HepG2 (cell line): ENCODE results near the gene TMEM107. TPM values are rescaled to one million over a fixed set of nuclear protein-coding genes. Genes with fewer than 3 reads are reported as not detected.

Experiments used
- CEBPG ChIP-seq: IDR thresholded peaks from 2 replicates; pipeline ENCODE4 v1.6.1; 2016
- EP300 ChIP-seq, 3 experiments: sonication (generic) in 1 of 3; formaldehyde crosslinking in 1 of 3; IDR thresholded peaks; 2 replicates each; pipeline versions ENCODE4 v1.5.1 to v1.6.1; 2011 to 2020; ENCODE audit warnings: low read depth in 2 of 3, low read length in 2 of 3, borderline replicate concordance in 1 of 3, improper control_type of control experiment in 1 of 3, mild to moderate bottlenecking in 1 of 3, missing genetic modification reagents in 1 of 3, moderate library complexity in 1 of 3
- FLYWCH1 ChIP-seq: sonication (generic); formaldehyde crosslinking; IDR thresholded peaks from 2 replicates; pipeline ENCODE4 v1.8.1; 2023; ENCODE audit warnings: mild to moderate bottlenecking, missing genetic modification reagents
- FOXO1 ChIP-seq: sonication (generic); formaldehyde crosslinking; IDR thresholded peaks from 2 replicates; pipeline ENCODE4 v1.4.0; 2020; ENCODE audit warnings: missing genetic modification reagents
- GATAD1 ChIP-seq: IDR thresholded peaks from 2 replicates; pipeline ENCODE4 v1.6.1; 2016; ENCODE audit warnings: missing genetic modification reagents, missing compliant biosample characterization
- GTF2F1 ChIP-seq: fragments of 150-350 bp; IDR thresholded peaks from 2 replicates; pipeline ENCODE4 v1.6.1; 2014; ENCODE audit warnings: low read length
- KDM1A ChIP-seq: IDR thresholded peaks from 2 replicates; pipeline ENCODE4 v1.6.1; 2016; ENCODE audit warnings: missing compliant biosample characterization
- MTA3 ChIP-seq: sonication (generic); formaldehyde crosslinking; IDR thresholded peaks from 2 replicates; pipeline ENCODE4 v1.4.0; 2020; ENCODE audit warnings: missing genetic modification reagents
- NAIF1 ChIP-seq: sonication (generic); formaldehyde crosslinking; IDR thresholded peaks from 2 replicates; pipeline ENCODE4 v1.5.0; 2020; ENCODE audit warnings: mild to moderate bottlenecking, missing genetic modification reagents, borderline replicate concordance
- PPARG ChIP-seq: conservative IDR thresholded peaks from 2 replicates; pipeline ENCODE4 v1.6.1; 2016; ENCODE audit warnings: missing biosample characterization, missing genetic modification reagents
- RFXAP ChIP-seq: sonication (generic); formaldehyde crosslinking; IDR thresholded peaks from 2 replicates; pipeline ENCODE4 v1.4.0; 2020; ENCODE audit warnings: missing genetic modification reagents, borderline replicate concordance
- SMAD9 ChIP-seq: sonication (generic); formaldehyde crosslinking; IDR thresholded peaks from 2 replicates; pipeline ENCODE4 v1.5.1; 2020; ENCODE audit warnings: mild to moderate bottlenecking, missing genetic modification reagents
- TBP ChIP-seq: sonication (generic); formaldehyde crosslinking; IDR thresholded peaks from 2 replicates; pipeline ENCODE4 v1.5.0; 2020; ENCODE audit warnings: missing genetic modification reagents
- WIZ ChIP-seq: sonication (generic); formaldehyde crosslinking; IDR thresholded peaks from 2 replicates; pipeline ENCODE4 v1.5.1; 2020; ENCODE audit warnings: mild to moderate bottlenecking, missing genetic modification reagents
- ZBTB3 ChIP-seq: sonication (generic); formaldehyde crosslinking; IDR thresholded peaks from 2 replicates; pipeline ENCODE4 v1.4.0; 2020; ENCODE audit warnings: low read depth, mild to moderate bottlenecking, moderate library complexity, missing genetic modification reagents, borderline replicate concordance
- ZNF121 ChIP-seq: sonication (generic); formaldehyde crosslinking; IDR thresholded peaks from 2 replicates; pipeline ENCODE4 v1.5.0; 2020; ENCODE audit warnings: mild to moderate bottlenecking, missing genetic modification reagents
- ZNF460 ChIP-seq: sonication (generic); formaldehyde crosslinking; IDR thresholded peaks from 2 replicates; pipeline ENCODE4 v1.5.1; 2020; ENCODE audit warnings: missing genetic modification reagents, mild to moderate bottlenecking, borderline replicate concordance
- polyA plus RNA-seq, 8 experiments: library from polyadenylated mRNA; depleted of rRNA in 3 of 8; stranded (reverse) in 7 of 8; unstranded in 1 of 8; fragments of >200 nt; fragmentation: Illumina TruSeq in 4 of 8; extraction: Trizol in 4 of 8; gene quantifications; 2 replicates each; pipeline versions ENCODE4 v1.2.1 to v1.2.3, GENCODE V29; 2011 to 2016; ENCODE audit warnings: low read depth in 4 of 8, missing spikeins in 1 of 8, mixed read lengths in 1 of 8; ENCODE audit not compliant: insufficient read depth in 1 of 8
- total RNA-seq, 5 experiments: library from RNA; depleted of rRNA; stranded (reverse); fragments of >200 nt; fragmentation: Illumina TruSeq; extraction: Trizol; gene quantifications; 2 replicates each; pipeline ENCODE4 v1.2.3, GENCODE V29; 2016; ENCODE audit warnings: low read depth in 1 of 5
- TF ChIP-seq, protein P1 (sequence below): sonication (generic); formaldehyde crosslinking; IDR thresholded peaks from 2 replicates; pipeline ENCODE4 v1.5.1; 2020; ENCODE audit warnings: mild to moderate bottlenecking, missing genetic modification reagents, borderline replicate concordance
- TF ChIP-seq, protein P2 (sequence below): sonication (generic); formaldehyde crosslinking; IDR thresholded peaks from 2 replicates; pipeline ENCODE4 v1.4.0; 2020; ENCODE audit warnings: mild to moderate bottlenecking, missing genetic modification reagents
- TF ChIP-seq, protein P3 (sequence below): sonication (generic); formaldehyde crosslinking; IDR thresholded peaks from 2 replicates; pipeline ENCODE4 v1.5.0; 2020; ENCODE audit warnings: mild to moderate bottlenecking, missing genetic modification reagents

Gene TMEM107
- total and polyA plus RNA-seq, 2 of the 13 experiments (the other 11 are each of a cell fraction or from before 2014, with no cell fraction given), result 7.2 to 15.3 TPM

DNA sequence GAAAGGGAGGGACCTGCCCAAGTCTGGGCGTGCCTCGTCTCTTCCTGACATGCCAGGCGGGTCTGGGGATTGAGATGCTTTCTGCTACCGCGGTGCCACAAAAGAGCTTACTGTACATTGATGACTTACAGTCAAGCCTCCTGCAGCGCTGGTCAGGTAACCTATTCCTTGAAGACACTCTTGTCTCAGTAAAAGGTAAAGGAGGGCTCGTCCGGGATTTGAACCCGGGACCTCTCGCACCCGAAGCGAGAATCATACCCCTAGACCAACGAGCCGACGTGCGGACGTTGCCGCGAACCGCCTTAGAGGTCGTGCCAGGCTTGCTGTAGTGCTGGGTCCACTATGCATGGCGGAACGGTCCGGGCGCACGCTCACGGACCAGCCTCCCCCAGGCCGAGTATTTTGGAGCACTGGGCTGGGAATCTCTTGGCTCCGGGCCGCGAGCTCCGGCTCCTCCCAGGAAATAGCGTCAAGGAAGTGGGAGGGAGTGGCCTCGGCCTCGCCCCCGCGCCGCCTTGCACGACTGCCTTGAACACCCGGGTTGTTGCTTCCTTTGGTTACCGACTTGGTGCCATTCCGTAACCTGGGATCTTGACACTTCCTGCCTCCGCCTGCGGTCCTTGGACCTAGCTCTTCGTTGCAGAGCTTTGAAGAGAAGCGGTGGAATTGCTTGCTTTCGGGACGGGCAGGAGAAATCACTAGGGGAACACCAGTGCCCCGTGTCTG, 46.6 kb upstream of the TMEM107 start (continued):
- TF ChIP-seq RFXAP (CRISPR knock-in tag) (no peak), PPARG (CRISPR knock-in tag) (no peak), KDM1A (peak; percentile 74; the same call in 1 of the 2 replicates), ZNF121 (peak; percentile 45; the same call in 1 of the 2 replicates), CEBPG (CRISPR knock-in tag) (no peak; the same call in 1 of the 2 replicates), FLYWCH1 (CRISPR knock-in tag) (no peak), SMAD9 (no peak), GTF2F1 (no peak), TBP (CRISPR knock-in tag) (0 out of 2 replicates have a peak, but pooled peaks have one; percentile 67), GATAD1 (CRISPR knock-in tag) (peak; percentile 84), ZBTB3 (CRISPR knock-in tag) (0 out of 2 replicates have a peak, but pooled peaks have one; percentile 24), ZNF460 (CRISPR knock-in tag) (no peak; the same call in 1 of the 2 replicates), FOXO1 (CRISPR knock-in tag) (peak; percentile 43; the same call in 1 of the 2 replicates), EP300 (IDR thresholded peaks at IDR 0.05; ENCODE audit: low read depth in 2 of 2, low read length in 2 of 2) (no peak), EP300 (CRISPR knock-in tag; IDR thresholded peaks at IDR 0.05; ENCODE audit: borderline replicate concordance) (no peak), NAIF1 (CRISPR knock-in tag) (peak; percentile 88), MTA3 (no peak), WIZ (CRISPR knock-in tag) (0 out of 2 replicates have a peak, but pooled peaks have one; percentile 43)
- TF ChIP-seq, protein P1, sequence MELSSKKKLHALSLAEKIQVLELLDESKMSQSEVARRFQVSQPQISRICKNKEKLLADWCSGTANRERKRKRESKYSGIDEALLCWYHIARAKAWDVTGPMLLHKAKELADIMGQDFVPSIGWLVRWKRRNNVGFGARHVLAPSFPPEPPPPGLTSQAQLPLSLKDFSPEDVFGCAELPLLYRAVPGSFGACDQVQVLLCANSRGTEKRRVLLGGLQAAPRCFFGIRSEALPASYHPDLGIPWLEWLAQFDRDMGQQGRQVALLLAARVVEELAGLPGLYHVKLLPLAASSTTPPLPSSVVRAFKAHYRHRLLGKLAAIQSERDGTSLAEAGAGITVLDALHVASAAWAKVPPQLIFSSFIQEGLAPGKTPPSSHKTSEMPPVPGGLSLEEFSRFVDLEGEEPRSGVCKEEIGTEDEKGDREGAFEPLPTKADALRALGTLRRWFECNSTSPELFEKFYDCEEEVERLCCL (CRISPR knock-in tag), result peak; percentile 57; the same call in 1 of the 2 replicates
- TF ChIP-seq, protein P2, sequence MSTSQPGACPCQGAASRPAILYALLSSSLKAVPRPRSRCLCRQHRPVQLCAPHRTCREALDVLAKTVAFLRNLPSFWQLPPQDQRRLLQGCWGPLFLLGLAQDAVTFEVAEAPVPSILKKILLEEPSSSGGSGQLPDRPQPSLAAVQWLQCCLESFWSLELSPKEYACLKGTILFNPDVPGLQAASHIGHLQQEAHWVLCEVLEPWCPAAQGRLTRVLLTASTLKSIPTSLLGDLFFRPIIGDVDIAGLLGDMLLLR, result no peak
- TF ChIP-seq, protein P3, sequence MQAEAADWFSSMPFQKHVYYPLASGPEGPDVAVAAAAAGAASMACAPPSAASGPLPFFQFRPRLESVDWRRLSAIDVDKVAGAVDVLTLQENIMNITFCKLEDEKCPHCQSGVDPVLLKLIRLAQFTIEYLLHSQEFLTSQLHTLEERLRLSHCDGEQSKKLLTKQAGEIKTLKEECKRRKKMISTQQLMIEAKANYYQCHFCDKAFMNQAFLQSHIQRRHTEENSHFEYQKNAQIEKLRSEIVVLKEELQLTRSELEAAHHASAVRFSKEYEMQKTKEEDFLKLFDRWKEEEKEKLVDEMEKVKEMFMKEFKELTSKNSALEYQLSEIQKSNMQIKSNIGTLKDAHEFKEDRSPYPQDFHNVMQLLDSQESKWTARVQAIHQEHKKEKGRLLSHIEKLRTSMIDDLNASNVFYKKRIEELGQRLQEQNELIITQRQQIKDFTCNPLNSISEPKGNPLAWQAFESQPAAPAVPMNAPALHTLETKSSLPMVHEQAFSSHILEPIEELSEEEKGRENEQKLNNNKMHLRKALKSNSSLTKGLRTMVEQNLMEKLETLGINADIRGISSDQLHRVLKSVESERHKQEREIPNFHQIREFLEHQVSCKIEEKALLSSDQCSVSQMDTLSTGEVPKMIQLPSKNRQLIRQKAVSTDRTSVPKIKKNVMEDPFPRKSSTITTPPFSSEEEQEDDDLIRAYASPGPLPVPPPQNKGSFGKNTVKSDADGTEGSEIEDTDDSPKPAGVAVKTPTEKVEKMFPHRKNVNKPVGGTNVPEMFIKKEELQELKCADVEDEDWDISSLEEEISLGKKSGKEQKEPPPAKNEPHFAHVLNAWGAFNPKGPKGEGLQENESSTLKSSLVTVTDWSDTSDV (CRISPR knock-in tag), result 0 out of 2 replicates have a peak, but pooled peaks have one; percentile 58
